ENCODE data around the gene CCDC71L.

DNA sequence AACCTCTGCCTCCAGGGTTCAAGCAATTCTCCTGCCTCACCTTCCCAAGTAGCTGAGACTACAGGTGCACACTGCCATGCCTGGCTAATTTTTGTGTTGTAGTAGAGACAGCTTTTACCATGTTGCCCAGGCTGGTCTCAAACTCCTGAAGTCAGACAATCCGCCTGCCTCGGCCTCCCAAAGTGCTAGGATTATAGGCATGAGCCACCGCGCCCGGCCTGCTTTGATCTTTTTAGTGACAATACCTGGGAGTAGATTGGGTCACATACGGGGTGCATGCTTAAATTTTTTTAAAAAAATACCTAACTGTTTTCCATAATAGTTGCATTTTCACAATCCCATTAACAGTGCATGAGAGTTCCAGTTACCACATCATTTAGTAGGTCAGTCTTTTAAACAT lies 47.7 kb downstream of the CCDC71L start:
- TF ChIP-seq, protein P1, sequence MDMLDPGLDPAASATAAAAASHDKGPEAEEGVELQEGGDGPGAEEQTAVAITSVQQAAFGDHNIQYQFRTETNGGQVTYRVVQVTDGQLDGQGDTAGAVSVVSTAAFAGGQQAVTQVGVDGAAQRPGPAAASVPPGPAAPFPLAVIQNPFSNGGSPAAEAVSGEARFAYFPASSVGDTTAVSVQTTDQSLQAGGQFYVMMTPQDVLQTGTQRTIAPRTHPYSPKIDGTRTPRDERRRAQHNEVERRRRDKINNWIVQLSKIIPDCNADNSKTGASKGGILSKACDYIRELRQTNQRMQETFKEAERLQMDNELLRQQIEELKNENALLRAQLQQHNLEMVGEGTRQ (IDR thresholded peaks at IDR 0.05; ENCODE audit: low read depth, low read length): no peak
- TF ChIP-seq, protein P2, sequence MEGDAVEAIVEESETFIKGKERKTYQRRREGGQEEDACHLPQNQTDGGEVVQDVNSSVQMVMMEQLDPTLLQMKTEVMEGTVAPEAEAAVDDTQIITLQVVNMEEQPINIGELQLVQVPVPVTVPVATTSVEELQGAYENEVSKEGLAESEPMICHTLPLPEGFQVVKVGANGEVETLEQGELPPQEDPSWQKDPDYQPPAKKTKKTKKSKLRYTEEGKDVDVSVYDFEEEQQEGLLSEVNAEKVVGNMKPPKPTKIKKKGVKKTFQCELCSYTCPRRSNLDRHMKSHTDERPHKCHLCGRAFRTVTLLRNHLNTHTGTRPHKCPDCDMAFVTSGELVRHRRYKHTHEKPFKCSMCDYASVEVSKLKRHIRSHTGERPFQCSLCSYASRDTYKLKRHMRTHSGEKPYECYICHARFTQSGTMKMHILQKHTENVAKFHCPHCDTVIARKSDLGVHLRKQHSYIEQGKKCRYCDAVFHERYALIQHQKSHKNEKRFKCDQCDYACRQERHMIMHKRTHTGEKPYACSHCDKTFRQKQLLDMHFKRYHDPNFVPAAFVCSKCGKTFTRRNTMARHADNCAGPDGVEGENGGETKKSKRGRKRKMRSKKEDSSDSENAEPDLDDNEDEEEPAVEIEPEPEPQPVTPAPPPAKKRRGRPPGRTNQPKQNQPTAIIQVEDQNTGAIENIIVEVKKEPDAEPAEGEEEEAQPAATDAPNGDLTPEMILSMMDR (conservative IDR thresholded peaks at IDR 0.05; ENCODE audit: low read depth, low read length): no peak
- TF ChIP-seq RCOR1 (IDR thresholded peaks at IDR 0.05; ENCODE audit: insufficient replicate concordance, low read length) (no peak), CEBPB (IDR thresholded peaks at IDR 0.05; ENCODE audit: low read depth, low read length) (no peak)

All from IMR-90 (cell line).